AG20443 (cell line): ENCODE measurements around the gene SCFD2.
A peak's percentile ranks its signal among the peaks of the same experiment; 100 is the strongest.

ENCODE experiments used
- DNase-seq: peaks from one replicate; pipeline ENCODE4 v3.0.0; 2012; ENCODE audit warnings: low spot score, mixed read lengths

SCFD2 gene

DNA sequence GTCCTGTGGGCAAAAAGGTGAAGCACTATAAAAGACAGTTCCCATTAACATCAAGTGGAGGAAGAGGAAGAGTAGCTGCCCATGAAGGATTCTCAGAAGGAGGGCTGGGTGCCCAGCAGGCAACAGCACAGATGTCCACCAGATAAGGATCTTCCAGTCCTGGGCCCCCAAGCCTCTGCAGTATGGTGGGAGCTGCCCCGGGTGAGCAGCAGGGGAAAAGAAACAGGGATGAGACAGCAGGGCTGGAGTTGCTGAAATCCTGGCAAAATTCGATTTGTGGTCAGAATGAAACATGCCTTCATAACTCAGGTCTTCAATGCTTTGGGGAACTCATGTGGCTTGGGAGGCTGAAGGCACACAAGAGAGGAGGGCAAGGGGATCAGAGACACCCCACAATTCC lies 409.2 kb downstream of the SCFD2 start:
- peak; percentile 55 for DNase-seq

DNA sequence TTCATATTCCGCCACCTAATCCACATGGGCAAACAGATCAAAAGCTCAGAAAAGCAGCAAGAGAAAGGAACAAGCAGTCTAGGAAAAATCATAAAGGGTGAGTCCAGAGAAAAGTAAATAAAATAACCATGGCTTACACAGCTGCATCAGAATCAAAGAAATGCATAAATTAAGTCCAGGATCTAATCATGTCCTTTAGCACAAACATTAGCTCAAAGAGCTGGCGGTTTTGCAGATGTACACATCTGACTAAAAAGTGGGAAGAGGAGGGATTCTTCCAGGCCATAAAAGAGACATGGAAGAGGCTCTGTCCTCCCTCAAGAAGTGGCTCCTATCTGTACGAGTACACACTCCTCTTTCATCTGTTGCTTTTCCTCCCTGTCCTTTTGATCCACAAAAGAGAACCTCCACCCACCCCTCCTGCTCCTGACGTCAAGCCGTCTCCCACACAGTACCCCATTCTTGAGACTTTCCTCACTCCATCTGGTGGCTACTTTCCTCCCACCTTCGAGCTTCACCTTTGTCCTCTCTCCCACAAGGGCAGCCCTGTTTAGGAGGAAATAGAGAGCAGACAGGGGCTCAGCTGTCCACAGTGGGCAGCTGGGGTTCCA lies 411.2 kb downstream of the SCFD2 start:
- no peak for DNase-seq

DNA sequence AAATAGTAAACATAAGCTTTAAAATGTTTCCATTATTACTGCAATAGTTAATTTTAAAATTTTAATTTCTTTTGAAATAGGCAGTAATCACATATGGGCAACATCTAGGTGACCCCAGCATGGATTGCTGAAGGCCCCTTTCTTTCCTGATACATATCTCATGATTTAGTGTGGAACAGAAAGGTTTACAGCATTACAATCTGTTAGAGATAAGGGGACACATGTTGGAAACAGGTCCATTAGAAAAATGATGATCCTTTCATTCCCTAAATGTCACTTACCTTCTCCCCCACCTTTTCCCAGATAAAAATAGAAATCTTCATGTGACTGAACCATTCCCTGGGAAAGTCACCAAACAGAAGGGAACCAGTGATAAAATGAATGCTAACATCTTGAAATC lies 413.3 kb downstream of the SCFD2 start:
- DNase-seq: no peak

DNA sequence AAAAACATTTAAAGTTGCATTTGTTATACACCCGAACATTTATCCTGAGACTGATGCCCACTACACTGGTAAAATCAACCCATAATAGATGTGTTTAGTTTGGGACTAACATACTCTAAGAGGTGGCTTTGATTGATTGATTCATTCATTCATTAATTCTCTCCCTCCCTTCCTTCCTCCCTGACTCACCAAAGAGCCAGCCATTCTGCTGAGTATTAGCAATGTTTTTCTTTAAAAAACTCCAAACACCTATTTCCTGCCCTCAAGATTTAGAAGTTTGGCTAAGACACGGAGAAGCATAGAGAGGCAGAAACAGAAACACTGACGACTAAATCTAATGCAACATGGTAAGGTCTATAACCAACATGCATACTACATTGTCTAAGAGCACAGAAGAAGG lies 414.8 kb downstream of the SCFD2 start:
- DNase-seq: no peak

DNA sequence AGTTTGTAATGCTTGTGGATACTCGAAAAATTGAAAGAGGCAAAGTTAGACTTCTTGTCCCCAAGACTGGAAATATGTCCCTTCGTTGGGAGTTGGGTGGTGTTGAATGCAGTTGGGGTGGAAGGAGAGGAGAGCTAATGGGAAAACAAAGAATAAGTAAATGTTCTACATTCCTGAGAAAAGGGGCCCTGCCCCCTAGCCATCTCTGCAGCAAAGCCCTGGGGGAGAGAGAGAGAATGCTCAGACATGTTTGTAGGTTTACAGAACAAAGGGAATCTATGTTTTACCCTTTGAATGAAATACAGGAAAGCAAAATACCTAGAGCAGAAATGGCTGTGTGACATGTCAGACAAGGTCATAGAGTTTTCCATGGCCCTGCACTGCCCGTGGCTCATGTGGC lies 415.6 kb downstream of the SCFD2 start:
- DNase-seq: no peak

DNA sequence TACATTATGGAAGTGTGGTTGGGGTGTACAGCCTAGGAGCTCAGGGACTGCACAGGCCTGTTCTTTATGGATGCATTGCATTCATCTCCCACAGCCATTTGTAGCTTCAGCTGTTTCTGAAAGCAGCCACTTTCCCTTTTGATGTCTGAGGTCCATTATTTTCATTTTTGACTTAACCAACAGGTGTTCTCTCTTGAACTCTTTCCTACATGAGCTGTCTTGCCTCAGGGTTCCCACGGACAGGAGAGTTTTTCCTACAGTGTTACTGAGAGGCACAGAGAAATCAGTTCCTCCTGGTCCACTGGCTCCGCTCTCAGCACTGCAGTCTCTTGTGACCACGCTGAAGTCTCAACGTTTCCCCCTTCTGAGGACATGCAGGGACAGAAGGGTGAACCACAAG lies 416.5 kb downstream of the SCFD2 start:
- no peak for DNase-seq

DNA sequence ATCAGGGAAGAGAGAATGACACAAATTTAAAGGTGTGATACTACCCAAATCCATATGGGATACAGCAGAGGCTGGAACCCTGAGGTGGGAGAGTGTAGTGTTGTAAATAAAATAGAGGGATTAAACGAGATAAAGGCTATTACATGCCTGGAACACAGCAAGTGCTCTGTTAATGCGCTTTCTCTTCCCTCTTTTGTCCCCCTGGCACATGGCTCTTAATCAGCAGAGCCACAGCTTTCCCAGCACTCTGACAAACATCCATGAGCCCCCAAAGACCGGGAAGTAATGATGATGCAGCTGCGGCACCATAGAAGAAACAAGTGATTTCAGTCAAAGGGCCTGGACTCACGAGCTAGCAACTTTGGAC lies 417.8 kb downstream of the SCFD2 start:
- no peak for DNase-seq

DNA sequence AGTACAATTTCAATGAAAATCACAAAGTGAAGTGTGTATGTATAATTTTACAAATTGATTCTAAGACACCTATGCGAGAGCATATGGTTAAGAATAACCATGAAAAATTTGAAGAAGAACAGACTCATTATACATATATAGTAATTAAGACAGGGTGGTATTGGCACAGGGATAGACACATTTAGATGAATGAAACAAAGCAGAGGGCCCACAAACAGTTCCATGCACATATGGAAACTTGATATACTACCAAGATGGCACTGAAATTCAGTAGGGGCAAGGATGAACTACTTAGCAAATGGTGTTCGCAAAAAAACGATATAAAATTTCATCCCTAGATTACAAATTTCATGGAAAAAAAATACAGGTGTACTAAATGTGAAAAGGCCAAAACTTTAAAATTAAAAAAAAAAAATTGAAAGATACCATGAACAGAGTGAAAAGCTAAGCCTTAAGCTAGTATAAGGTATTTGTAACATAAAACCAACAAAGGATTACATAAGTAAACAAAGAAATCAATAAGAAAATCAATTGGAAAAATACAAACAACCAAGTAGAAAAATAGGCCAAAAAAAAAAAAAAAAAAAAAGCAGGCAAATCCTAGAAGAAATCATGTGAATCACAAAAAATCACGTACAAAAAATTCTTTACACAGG lies 418.3 kb downstream of the SCFD2 start:
- no peak for DNase-seq

DNA sequence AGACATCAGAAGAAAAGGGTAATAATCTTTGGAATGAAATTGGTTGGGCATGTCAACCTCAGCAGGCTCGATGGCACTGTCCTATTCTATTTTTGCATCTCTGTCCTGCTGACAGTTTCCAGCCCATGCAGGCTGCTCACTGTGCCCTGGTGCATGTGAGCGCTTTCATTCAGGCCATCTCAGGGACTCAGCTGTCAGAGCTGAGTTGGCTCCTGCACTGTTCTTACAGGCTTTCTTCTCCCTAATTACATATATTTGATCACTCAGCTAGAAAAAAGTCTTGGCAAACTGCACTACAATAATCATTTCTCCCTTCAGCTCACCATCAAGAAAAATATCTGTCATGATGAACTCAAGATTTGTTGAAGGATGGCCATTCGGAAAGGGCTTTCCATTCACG lies 419.0 kb downstream of the SCFD2 start:
- no peak for DNase-seq

DNA sequence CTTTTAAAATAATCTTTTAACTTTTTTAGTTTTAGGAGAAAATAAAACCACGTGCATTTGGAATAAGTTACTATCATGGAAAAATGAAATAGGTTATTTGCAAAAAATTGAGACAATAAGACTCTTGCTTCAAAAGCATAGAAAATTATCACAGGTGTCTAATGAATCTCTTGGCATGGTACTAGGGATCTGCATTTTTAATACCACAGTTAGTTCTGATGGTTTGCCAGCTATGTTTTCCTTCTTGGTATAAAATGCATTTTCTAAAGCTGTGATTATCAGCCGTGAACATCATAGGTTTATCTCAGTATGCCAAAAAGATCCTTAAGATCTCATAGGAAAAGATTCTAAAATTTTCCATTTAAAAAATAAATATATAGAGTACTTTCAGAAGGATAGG lies 419.9 kb downstream of the SCFD2 start:
- DNase-seq: no peak

DNA sequence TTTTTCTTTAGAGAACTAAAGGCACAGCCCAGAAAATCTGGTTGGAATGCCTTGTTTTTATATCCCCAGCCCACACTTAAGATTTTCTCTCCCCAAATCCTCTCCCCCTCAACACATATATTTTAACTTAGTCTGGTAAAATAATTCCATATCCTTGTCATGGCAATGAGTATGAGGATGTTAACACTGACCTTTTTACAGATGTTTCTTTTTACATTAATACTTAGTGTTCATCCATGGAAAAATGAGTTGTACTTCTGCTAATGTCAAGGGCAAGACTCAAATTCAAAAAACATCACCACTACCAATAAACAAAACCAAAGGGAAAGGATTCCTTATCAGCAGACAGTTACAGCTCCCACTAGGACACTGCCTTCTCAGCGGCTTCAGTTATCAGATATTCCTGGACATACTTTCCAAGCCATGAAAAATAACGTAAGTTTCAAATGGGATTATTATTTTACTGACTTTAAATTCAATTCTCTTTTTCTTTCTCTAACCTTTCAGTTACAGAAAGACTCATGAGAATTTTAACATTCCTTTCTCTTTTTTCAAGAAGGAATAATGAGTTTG lies 420.4 kb downstream of the SCFD2 start:
- DNase-seq: no peak

DNA sequence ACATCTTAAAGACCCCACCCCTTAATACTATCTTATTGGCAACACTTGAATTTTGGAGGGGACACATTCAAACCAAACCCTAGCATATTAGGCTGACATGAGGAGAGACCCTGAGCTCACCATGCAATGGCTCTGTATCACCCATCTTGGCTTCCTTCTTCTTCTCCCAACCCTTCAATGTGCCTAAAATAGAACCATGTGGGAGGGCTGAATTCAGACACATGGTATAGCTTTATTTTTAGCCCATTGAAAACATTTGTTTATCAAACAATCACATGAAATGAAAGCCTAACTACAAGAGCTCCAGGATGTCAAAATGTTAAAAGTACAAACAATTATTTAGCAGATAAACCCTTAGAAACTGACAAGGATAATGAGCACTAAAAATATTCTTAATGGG lies 422.2 kb downstream of the SCFD2 start:
- no peak for DNase-seq

DNA sequence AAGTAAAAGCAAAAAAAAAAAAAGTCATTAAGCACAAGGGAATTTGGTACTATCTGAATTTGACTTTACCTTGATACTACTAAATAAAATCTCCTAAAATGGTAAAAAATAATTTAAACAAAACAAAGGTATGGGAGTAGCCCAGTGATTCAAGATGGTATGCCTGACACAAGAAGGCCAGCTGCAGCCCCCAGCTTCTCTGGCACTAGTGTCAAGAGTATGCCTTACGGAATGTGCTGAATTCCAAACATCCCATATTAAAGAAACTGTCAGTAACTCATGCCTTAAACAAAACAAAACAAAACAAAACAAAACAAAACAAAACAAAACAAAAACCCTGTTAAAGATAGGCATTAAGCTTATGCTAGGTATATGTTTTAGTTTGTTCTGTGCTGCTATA lies 422.9 kb downstream of the SCFD2 start:
- no peak for DNase-seq

DNA sequence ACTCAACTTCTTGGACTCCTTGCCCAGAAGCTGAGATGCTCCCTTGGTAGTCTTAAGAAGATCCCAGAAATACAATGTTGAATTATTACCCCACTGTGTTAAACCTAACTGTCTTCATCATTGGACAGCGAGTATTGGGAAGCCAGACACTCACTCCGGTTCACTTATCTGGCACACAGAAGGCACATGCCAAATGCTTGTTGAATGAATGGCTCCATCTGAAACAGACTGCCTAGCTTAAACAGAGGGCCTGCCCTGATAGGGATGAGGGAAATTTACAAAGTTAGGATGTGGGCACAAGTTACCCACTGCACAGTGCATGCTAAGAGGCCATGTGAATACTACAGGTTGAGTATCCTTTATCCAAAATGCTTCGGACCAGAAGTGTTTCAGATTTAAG lies 424.4 kb downstream of the SCFD2 start:
- no peak for DNase-seq

DNA sequence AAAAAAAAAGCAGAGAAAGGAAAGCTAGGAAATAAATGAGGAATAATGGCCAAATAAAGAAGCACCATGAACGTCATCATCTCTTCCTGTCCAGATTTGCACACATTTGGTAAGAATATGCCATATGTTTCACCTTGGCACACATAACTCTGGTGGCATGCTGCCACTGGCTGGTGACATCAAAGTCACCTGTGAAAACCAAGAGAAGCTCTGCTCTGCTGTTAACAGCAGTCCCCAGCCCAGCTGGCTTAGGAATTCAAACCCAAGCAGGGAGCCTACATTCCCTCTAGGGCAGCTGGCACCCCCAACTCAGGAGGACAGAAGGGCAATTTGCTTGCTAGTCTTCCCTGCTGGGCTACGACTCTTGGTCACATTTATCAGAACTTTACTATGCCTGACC lies 426.1 kb downstream of the SCFD2 start:
- no peak for DNase-seq

DNA sequence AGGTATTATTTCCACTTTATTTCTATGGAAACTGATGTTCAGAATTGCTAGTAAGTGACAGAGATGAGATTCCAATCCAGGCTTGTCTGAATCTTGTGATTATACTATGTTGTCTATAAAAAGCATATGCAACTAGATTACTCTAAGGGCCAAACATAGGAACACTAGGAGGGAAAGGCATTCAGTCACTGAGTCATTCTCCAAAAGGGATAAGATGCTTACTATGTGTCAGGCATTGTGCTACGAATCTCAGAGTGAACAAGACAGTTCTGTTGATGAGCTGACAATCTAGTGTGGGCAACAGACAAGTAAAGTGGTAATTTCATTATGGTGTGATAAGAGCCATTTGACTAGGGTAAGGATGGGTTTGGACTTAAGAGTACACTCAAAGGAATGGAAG lies 426.5 kb downstream of the SCFD2 start:
- no peak for DNase-seq

DNA sequence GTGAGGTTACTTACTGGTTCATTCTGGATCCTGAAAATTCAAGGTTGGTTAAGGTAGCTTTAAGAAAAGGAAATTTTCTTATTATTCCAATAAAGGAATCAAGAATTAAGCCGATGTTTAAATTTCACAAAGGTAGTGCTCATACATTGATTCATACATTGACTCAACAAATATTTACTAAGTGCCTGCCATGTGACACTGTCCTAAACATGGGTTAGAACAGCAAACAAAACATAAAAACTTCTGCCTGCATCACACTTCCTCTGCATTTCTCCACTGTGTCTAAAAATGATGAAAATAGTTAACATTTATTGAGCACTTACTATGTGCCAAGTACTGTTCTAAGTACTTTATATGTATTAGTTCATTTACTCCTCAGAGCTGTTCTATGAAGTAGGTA lies 428.0 kb downstream of the SCFD2 start:
- no peak for DNase-seq

DNA sequence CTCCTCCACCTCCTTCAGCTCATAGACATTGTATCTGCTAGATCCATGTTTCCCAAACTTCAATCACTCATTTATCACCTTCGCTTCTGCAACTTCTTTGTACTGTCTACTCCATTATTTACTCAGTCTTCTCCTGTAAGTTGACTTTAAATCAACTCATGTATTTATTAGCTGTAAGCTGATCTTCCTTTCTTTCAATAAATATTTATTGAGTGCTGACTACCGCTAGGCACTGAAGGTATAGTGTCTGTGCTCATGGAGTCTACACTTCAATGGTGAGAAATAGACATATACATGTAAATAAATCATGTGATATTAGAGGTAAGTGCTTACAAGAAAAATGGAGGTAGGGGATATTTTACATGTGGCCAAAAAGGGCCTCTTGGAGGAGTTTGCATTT lies 429.1 kb downstream of the SCFD2 start:
- DNase-seq: no peak

DNA sequence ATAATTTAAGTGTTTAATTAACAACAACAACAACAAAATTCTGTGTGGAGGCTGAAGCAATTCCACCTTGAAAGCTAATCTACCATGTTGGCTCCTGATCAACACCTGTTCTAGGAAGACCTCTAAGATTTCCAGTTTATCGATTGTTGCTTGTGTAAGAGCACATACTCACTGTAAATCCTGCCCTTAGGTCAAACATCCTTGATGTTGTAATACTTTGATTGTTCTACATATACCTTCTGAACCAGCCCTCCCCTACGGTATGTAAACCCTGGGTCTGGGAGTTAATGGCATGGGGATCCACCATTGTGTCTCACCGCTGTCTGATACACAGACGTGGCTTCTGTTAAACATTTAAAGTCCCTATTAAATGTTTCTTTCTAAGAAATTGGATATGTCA lies 430.5 kb downstream of the SCFD2 start:
- no peak for DNase-seq

DNA sequence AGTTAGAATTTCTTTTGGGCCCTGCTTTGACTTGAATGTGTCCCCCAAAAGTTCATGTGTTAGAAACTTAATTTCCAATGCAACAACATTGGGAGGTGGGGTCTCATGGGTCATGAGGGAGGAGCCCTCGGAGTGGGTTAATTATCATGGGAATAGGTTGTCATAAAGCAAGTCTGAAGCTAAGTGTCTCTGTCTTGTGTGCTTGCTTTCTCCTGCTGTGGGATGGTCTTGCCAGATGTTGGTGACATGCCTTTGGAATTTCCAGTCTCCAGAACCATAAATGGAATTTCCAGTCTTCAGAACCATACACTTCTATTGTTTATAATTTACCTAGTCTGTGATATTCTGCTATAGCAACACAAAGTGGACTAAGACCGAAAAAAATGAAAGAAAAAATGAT lies 432.1 kb downstream of the SCFD2 start:
- DNase-seq: no peak

DNA sequence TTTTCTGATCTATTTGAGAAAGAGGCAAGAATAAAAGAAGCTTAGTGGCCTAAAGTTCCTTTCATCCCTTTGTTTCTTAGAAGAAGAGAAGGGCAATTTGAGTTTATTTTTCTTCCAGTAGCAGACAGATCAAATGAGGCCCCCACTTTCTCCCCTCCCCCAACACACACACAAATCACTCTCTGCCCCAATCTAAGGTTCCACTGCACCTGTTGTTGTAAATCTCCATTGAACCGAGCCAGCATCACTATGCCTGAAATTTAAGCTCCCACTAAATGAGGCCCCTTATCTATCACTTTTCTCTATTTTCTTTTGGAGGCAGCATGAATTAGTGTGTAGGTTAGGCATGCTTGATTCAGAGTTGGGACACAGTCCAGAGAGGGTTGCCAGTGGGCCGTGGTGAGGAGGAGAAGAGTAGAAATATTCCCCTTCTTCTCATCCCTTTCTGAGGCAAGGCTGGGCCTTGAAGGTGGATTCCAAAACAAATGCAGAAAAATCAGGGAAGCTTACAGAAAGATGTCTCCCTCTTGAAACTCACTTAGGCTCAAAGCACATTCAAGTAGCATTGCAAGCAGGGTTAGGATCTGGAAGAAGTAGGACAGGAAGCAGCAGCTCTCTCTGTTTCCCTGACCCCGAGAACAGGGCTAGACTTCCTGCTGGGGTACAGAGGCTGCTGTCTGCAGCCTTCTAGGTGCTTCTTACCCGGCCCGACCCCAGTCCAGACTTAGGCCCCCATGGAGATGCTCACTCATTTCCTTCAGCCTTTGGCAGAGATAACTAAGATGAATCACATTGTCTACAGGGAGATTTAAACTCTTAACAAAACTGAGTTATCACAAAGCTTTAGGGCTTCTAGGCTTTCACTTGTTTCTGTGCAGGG lies 433.0 kb downstream of the SCFD2 start:
- DNase-seq: peak; percentile 41

DNA sequence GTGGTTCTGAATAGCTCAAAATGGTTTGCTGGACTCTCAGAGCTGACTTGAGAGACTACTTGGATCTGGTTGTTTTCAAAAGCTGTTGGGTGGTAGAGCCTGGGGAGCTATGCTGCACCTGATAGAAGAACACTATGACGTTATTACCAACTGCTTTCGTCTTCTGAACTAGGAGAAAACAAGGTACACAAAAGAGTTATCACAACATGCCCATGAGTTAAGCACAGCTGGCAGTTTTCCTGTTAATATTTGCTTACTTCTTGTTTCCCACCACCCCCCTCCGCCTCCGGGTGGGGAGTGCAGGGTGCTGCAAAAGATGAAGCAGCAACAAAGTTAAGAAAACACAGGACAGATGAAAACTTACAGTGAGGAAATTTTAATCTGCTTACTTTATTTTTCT lies 434.6 kb downstream of the SCFD2 start:
- no peak for DNase-seq
